NT2/D1 (cell line): ENCODE data around the gene HS3ST3B1.

ENCODE experiments used
- SUZ12 ChIP-seq: IDR thresholded peaks from 2 replicates; pipeline ENCODE4 v1.6.1; 2011; ENCODE audit not compliant: insufficient read length, insufficient read depth; ENCODE audit errors: extremely low read depth
- YY1 ChIP-seq: IDR thresholded peaks from 2 replicates; pipeline ENCODE4 v1.6.1; 2011; ENCODE audit not compliant: insufficient read length, insufficient read depth

GRCh38 chr17:14303343-14304221, 2.7 kb downstream of the HS3ST3B1 start:
- TF ChIP-seq YY1: no peak
- no peak for TF ChIP-seq SUZ12
